ENCODE results near the gene ASTN2. TPM values are rescaled to one million over a fixed set of nuclear protein-coding genes. Genes with fewer than 3 reads are reported as not detected.
A peak's percentile ranks its signal among the peaks of the same experiment; 100 is the strongest.

Gene ASTN2
- total RNA-seq, 4 donors from 2014 or later, result 4.0 to 7.0 (median 4.9) TPM

GRCh38 chr9:116741742-116742141 is 673.1 kb downstream of the ASTN2 start:
- H3K9me3 ChIP-seq, result no peaks in the 10 kb centered on the region
- WGBS, 2 donors (ENCODE audit: low coverage in 1 of 2), result 74 to 92% methylated on average over 2 of the region's 2 CpGs

GRCh38 chr9:116741086-116741740 is 673.6 kb downstream of the ASTN2 start:
- 20 to 51% methylated on average over 1 to 2 of the region's 3 CpGs for WGBS, 2 donors (ENCODE audit: low coverage in 1 of 2)
- no peaks in the 10 kb centered on the region for H3K4me1 ChIP-seq
- no peak overlapping the region for H3K4me3 ChIP-seq
- no peak for TF ChIP-seq POLR2AphosphoS5 (IDR thresholded peaks at IDR 0.05)
- TF ChIP-seq POLR2A (IDR thresholded peaks at IDR 0.05), result no peak
- TF ChIP-seq EP300 (IDR thresholded peaks at IDR 0.05), result no peak
- TF ChIP-seq CTCF (IDR thresholded peaks at IDR 0.05), result no peak
- no peak for ATAC-seq
- no peaks in the 10 kb centered on the region for H3K9me3 ChIP-seq
- no peaks in the 10 kb centered on the region for H3K27me3 ChIP-seq
- H3K36me3 ChIP-seq, result no peaks in the 10 kb centered on the region
- no peak overlapping the region for H3K27ac ChIP-seq

More at GRCh38 chr9:116741742-116742141, 673.1 kb downstream of the ASTN2 start:
- Histone ChIP-seq H3K27me3 (no peaks in the 10 kb centered on the region), H3K36me3 (no peaks in the 10 kb centered on the region), H3K4me3 (no peak overlapping the region), H3K4me1 (no peaks in the 10 kb centered on the region), H3K27ac (no peak overlapping the region)
- no peak for ATAC-seq
- TF ChIP-seq CTCF (IDR thresholded peaks at IDR 0.05), result no peak
- TF ChIP-seq POLR2AphosphoS5 (IDR thresholded peaks at IDR 0.05), result no peak
- TF ChIP-seq EP300 (IDR thresholded peaks at IDR 0.05), result no peak
- TF ChIP-seq POLR2A (IDR thresholded peaks at IDR 0.05), result no peak

- no peak overlapping the region for H3K4me3 ChIP-seq
- no peaks in the 10 kb centered on the region for H3K27me3 ChIP-seq
- ATAC-seq, result no peak
- 15 to 37% methylated on average over 5 to 13 of the region's 16 CpGs for WGBS, 2 donors (ENCODE audit: low coverage in 1 of 2)
- no peaks in the 10 kb centered on the region for H3K36me3 ChIP-seq
- TF ChIP-seq POLR2A (IDR thresholded peaks at IDR 0.05), result no peak
- no peak for TF ChIP-seq EP300 (IDR thresholded peaks at IDR 0.05)
- peak; percentile 42 to 86 (median 56) for TF ChIP-seq CTCF (IDR thresholded peaks at IDR 0.05)
- no peak for TF ChIP-seq POLR2AphosphoS5 (IDR thresholded peaks at IDR 0.05)
- H3K9me3 ChIP-seq, result no peaks in the 10 kb centered on the region
- no peak overlapping the region for H3K27ac ChIP-seq
- no peaks in the 10 kb centered on the region for H3K4me1 ChIP-seq
Observed at GRCh38 chr9:116737152-116737546, 677.7 kb downstream of the ASTN2 start.

- ATAC-seq, result no peak
- no peaks in the 10 kb centered on the region for H3K9me3 ChIP-seq
- TF ChIP-seq POLR2A (IDR thresholded peaks at IDR 0.05), result no peak
- TF ChIP-seq EP300 (IDR thresholded peaks at IDR 0.05), result no peak
- no peak for TF ChIP-seq CTCF (IDR thresholded peaks at IDR 0.05)
- no peak for TF ChIP-seq POLR2AphosphoS5 (IDR thresholded peaks at IDR 0.05)
Observed at GRCh38 chr9:116736399-116737151, 678.3 kb downstream of the ASTN2 start.

More at GRCh38 chr9:116736399-116737151, 678.3 kb downstream of the ASTN2 start:
- H3K4me1 ChIP-seq, result no peaks in the 10 kb centered on the region
- WGBS, 2 donors (ENCODE audit: low coverage in 1 of 2), result 63 to 93% methylated on average over 3 to 6 of the region's 8 CpGs
- H3K27me3 ChIP-seq, result no peaks in the 10 kb centered on the region
- no peak overlapping the region for H3K27ac ChIP-seq
- no peak overlapping the region for H3K4me3 ChIP-seq
- no peaks in the 10 kb centered on the region for H3K36me3 ChIP-seq
